HG03175 (cell line): ENCODE data around the gene ANO1.

Source experiments
- ATAC-seq: cut with Tn5 transposase; IDR thresholded peaks from one replicate; pipeline ENCODE4 v1.9.1; 2021; ENCODE audit warnings: mild to moderate bottlenecking, moderate library complexity; ENCODE audit not compliant: unreplicated experiment

The ANO1 gene

GRCh38 chr11:70092959-70093715 is 15.0 kb downstream of the ANO1 start:
- ATAC-seq = no peak

- no peak for ATAC-seq
Observed at GRCh38 chr11:70095541-70096252, 17.6 kb downstream of the ANO1 start.

- ATAC-seq = no peak
Observed at GRCh38 chr11:70097783-70098563, 19.9 kb downstream of the ANO1 start.

GRCh38 chr11:70098936-70099335 is 20.8 kb downstream of the ANO1 start:
- ATAC-seq = no peak

GRCh38 chr11:70099578-70100279 is 21.6 kb downstream of the ANO1 start:
- no peak for ATAC-seq

GRCh38 chr11:70100280-70100603 is 22.1 kb downstream of the ANO1 start:
- no peak for ATAC-seq

GRCh38 chr11:70100791-70101190 is 22.7 kb downstream of the ANO1 start:
- no peak for ATAC-seq

GRCh38 chr11:70103256-70103975 is 25.3 kb downstream of the ANO1 start:
- ATAC-seq = no peak

GRCh38 chr11:70104419-70104818 is 26.3 kb downstream of the ANO1 start:
- no peak for ATAC-seq

- no peak for ATAC-seq
Observed at GRCh38 chr11:70104961-70105360, 26.8 kb downstream of the ANO1 start.

GRCh38 chr11:70105369-70105754 is 27.2 kb downstream of the ANO1 start:
- ATAC-seq = no peak

GRCh38 chr11:70105755-70106571 is 27.8 kb downstream of the ANO1 start:
- ATAC-seq = no peak

- no peak for ATAC-seq
Observed at GRCh38 chr11:70106757-70107156, 28.6 kb downstream of the ANO1 start.

GRCh38 chr11:70107191-70107590 is 29.1 kb downstream of the ANO1 start:
- no peak for ATAC-seq

GRCh38 chr11:70107756-70108155 is 29.6 kb downstream of the ANO1 start:
- no peak for ATAC-seq

GRCh38 chr11:70108250-70108649 is 30.1 kb downstream of the ANO1 start:
- no peak for ATAC-seq

- ATAC-seq = no peak
Observed at GRCh38 chr11:70109006-70109405, 30.9 kb downstream of the ANO1 start.

GRCh38 chr11:70109903-70110302 is 31.8 kb downstream of the ANO1 start:
- no peak for ATAC-seq

GRCh38 chr11:70110538-70111055 is 32.5 kb downstream of the ANO1 start:
- no peak for ATAC-seq
